CD14-positive monocyte (primary cell): ENCODE measurements around the gene COQ8B. TPM values are rescaled to one million over a fixed set of nuclear protein-coding genes. Genes with fewer than 3 reads are reported as not detected.

Experiments used
- DNase-seq, 3 donors: peaks; one replicate each; pipeline ENCODE4 v3.0.0-alpha.2; 2011 to 2022
- H2AFZ ChIP-seq: 2 replicates; pipeline ENCODE4 v1.6.0; 2012; ENCODE audit warnings: mild to moderate bottlenecking, low read depth, low read length, inconsistent platforms; ENCODE audit not compliant: insufficient read depth, poor library complexity, severe bottlenecking
- H3K27ac ChIP-seq, 2 donors: 1 replicate in 1 of 2; 2 replicates in 1 of 2; pipeline ENCODE4 v1.5.1; 2012 to 2013; ENCODE audit warnings: low read length in 2 of 2, control low read depth in 1 of 2, inconsistent platforms in 1 of 2, low read depth in 1 of 2, mild to moderate bottlenecking in 1 of 2
- H3K27me3 ChIP-seq, 2 donors: one replicate each; pipeline versions ENCODE4 v1.6.0 to v1.6.1; 2011 to 2013; ENCODE audit warnings: low read length in 2 of 2; ENCODE audit not compliant: control insufficient read depth in 2 of 2, insufficient read depth in 2 of 2
- H3K36me3 ChIP-seq, 2 donors: replicated peaks in 1 of 2; 1 replicate in 1 of 2; 2 replicates in 1 of 2; pipeline versions ENCODE4 v1.5.1 to v1.6.1; 2012 to 2013; ENCODE audit warnings: low read length in 2 of 2, control low read depth in 1 of 2, inconsistent platforms in 1 of 2, mild to moderate bottlenecking in 1 of 2; ENCODE audit not compliant: insufficient read depth in 2 of 2, control insufficient read depth in 1 of 2
- H3K4me1 ChIP-seq, 2 donors: 1 replicate in 1 of 2; 2 replicates in 1 of 2; pipeline versions ENCODE4 v1.5.1 to v1.6.1; 2012 to 2013; ENCODE audit warnings: low read length in 2 of 2, control low read depth in 1 of 2, inconsistent platforms in 1 of 2, mild to moderate bottlenecking in 1 of 2, moderate library complexity in 1 of 2; ENCODE audit not compliant: insufficient read depth in 2 of 2, control insufficient read depth in 1 of 2
- H3K4me2 ChIP-seq: replicated peaks from 2 replicates; pipeline ENCODE3; 2012; ENCODE audit warnings: low read length, moderate library complexity, mild to moderate bottlenecking; ENCODE audit not compliant: poor library complexity, severe bottlenecking; ENCODE audit errors: extremely low read depth
- H3K4me3 ChIP-seq, 3 experiments: fragments of 200-600 bp in 1 of 3; sonication (generic) in 1 of 3; replicated peaks in 1 of 3; 1 replicate in 2 of 3; 2 replicates in 1 of 3; pipeline ENCODE4 v1.5.1; 2011 to 2013; ENCODE audit warnings: low read length in 3 of 3, mild to moderate bottlenecking in 3 of 3, control low read depth in 2 of 3, low read depth in 2 of 3, inconsistent platforms in 1 of 3, moderate library complexity in 1 of 3
- H3K79me2 ChIP-seq: 2 replicates; pipeline ENCODE4 v1.6.0; 2012; ENCODE audit warnings: mild to moderate bottlenecking, control low read depth, inconsistent platforms, low read length, moderate library complexity; ENCODE audit not compliant: insufficient read depth
- H3K9ac ChIP-seq: 2 replicates; pipeline ENCODE4 v1.6.0; 2017; ENCODE audit warnings: low read length, mild to moderate bottlenecking; ENCODE audit not compliant: insufficient read depth, poor library complexity, severe bottlenecking
- H3K9me3 ChIP-seq, 2 donors: replicated peaks in 1 of 2; 1 replicate in 1 of 2; 2 replicates in 1 of 2; pipeline versions ENCODE4 v1.5.1 to v1.6.1; 2012 to 2013; ENCODE audit warnings: low read length in 2 of 2, control low read depth in 1 of 2; ENCODE audit not compliant: control insufficient read depth in 1 of 2, insufficient read depth in 1 of 2
- H4K20me1 ChIP-seq: 2 replicates; pipeline ENCODE4 v1.6.0; 2012; ENCODE audit warnings: mild to moderate bottlenecking, low read length, control low read depth, moderate library complexity; ENCODE audit not compliant: insufficient read depth
- H3K27ac Mint-ChIP-seq, 7 donors: one replicate each; pipeline ENCODE4 v1.8.0; 2020; ENCODE audit warnings: mild to moderate bottlenecking in 7 of 7, mixed read lengths in 7 of 7, moderate library complexity in 6 of 7, inconsistent platforms in 2 of 7
- H3K27me3 Mint-ChIP-seq, 3 donors: one replicate each; pipeline ENCODE4 v1.8.0; 2021 to 2022; ENCODE audit warnings: low read depth in 3 of 3, mild to moderate bottlenecking in 3 of 3, mixed read lengths in 3 of 3, moderate library complexity in 3 of 3, inconsistent platforms in 1 of 3
- H3K36me3 Mint-ChIP-seq, 2 donors: one replicate each; pipeline ENCODE4 v1.8.0; 2020; ENCODE audit warnings: mixed read lengths in 2 of 2, inconsistent platforms in 1 of 2, mild to moderate bottlenecking in 1 of 2
- H3K4me1 Mint-ChIP-seq: one replicate; pipeline ENCODE4 v1.8.0; 2020; ENCODE audit warnings: mild to moderate bottlenecking, mixed read lengths
- H3K4me3 Mint-ChIP-seq, 2 donors: one replicate each; pipeline ENCODE4 v1.8.0; 2020; ENCODE audit warnings: mild to moderate bottlenecking in 2 of 2, mixed read lengths in 2 of 2, moderate library complexity in 1 of 2
- H3K9me3 Mint-ChIP-seq, 7 donors: one replicate each; pipeline ENCODE4 v1.8.0; 2020 to 2022; ENCODE audit warnings: mixed read lengths in 7 of 7, mild to moderate bottlenecking in 6 of 7, moderate library complexity in 6 of 7, inconsistent platforms in 2 of 7
- WGBS: methylation state at CpG from one replicate; pipeline ENCODE4 v1.1.5; 2013; ENCODE audit warnings: missing lambda C conversion rate; ENCODE audit not compliant: insufficient coverage; 5-methylcytosine and 5-hydroxymethylcytosine counted together
- intact Hi-C, 2 donors: fragments of 100-400 bp; cut with micrococcal nuclease; formaldehyde crosslinking; loops; one replicate each; pipeline versions ENCODE4 v1.15.0 to v1.15.1; 2023
- polyA plus RNA-seq, 3 donors: library from polyadenylated mRNA; depleted of rRNA in 1 of 3; unstranded in 2 of 3; stranded (reverse) in 1 of 3; fragments of 300-500 nt in 2 of 3; fragments of >200 nt in 1 of 3; fragmentation: Illumina TruSeq in 2 of 3; gene quantifications; 1 replicate in 2 of 3; 2 replicates in 1 of 3; pipeline ENCODE4 v1.2.3, GENCODE V29; 2012 to 2021
- TF ChIP-seq, protein P1 (sequence below): fragments of 200-600 bp; IDR thresholded peaks from one replicate; pipeline ENCODE4 v1.8.0; 2022; ENCODE audit warnings: antibody characterized with exemption, mild to moderate bottlenecking

The COQ8B gene
- polyA plus RNA-seq, 3 donors: 16.0 to 44.0 (median 23.4) TPM

DNA sequence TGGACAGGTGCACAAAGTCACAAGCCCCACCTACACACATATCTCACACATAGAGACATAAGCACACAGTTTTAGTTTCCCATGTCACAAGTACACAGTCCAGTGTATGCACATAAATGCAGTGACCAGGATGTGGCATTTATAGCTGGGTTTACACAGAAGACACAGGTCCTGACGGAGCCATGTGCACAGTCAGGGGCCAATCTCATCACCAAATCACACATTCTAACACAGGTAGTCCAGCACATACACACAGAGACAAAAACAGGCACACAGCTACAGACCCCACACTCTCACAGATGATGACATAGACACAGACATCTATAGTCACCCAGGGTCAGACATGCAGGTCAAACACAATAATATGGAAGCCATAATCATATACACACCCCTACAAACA lies 28.4 kb downstream of the COQ8B start:
- Mint-ChIP-seq H3K4me3 (no peak overlapping the region), H3K9me3 (peaks cover 0 to 4% (median 0%) of the 10 kb centered on the region in 7 donors), H3K27me3 (no peaks in the 10 kb centered on the region), H3K36me3 (peaks cover 22 to 35% of the 10 kb centered on the region in 2 donors), H3K27ac (no peak overlapping the region), H3K4me1 (peaks cover 7% of the 10 kb centered on the region)
- no peak overlapping the region for H3K9ac ChIP-seq
- no peaks in the 10 kb centered on the region for H4K20me1 ChIP-seq
- no peak overlapping the region for H3K4me2 ChIP-seq
- 100% methylated on average over 1 of the region's 1 CpG for WGBS
- intact Hi-C loops: no loop called here
- H3K79me2 ChIP-seq: no peaks in the 10 kb centered on the region
- peaks cover 1 to 9% of the 10 kb centered on the region in 2 donors for H3K36me3 ChIP-seq
- peaks cover 0 to 3% of the 10 kb centered on the region in 2 donors for H3K27me3 ChIP-seq
- H3K9me3 ChIP-seq: no peaks in the 10 kb centered on the region
- TF ChIP-seq, protein P1, sequence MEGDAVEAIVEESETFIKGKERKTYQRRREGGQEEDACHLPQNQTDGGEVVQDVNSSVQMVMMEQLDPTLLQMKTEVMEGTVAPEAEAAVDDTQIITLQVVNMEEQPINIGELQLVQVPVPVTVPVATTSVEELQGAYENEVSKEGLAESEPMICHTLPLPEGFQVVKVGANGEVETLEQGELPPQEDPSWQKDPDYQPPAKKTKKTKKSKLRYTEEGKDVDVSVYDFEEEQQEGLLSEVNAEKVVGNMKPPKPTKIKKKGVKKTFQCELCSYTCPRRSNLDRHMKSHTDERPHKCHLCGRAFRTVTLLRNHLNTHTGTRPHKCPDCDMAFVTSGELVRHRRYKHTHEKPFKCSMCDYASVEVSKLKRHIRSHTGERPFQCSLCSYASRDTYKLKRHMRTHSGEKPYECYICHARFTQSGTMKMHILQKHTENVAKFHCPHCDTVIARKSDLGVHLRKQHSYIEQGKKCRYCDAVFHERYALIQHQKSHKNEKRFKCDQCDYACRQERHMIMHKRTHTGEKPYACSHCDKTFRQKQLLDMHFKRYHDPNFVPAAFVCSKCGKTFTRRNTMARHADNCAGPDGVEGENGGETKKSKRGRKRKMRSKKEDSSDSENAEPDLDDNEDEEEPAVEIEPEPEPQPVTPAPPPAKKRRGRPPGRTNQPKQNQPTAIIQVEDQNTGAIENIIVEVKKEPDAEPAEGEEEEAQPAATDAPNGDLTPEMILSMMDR: no peak
- H3K4me3 ChIP-seq: no peak overlapping the region
- no peak for DNase-seq
- H3K4me1 ChIP-seq: peaks cover 19 to 24% of the 10 kb centered on the region in 2 donors
- no peak overlapping the region for H2AFZ ChIP-seq
- H3K27ac ChIP-seq: no peak overlapping the region

DNA sequence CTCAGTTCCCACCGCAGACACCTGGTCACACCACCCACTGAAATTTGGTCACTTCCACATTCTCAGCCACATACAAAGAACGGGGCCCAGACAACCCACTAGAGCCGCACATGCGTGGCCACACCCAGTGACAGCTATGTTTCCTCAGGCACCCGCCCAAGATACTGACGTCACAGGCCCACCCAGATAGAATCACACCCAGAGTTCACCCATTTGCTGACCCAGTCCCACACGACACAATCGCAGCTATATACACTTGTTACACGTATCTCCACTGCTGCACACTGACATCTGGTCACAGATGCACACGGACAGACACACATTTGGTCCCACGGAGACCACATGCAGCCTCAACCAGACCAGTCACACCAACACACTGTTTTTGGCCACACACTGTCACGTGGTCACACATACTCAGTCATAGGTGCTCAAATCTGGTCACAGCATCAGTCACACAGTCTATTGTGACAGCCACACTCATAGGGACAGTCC lies 29.1 kb downstream of the COQ8B start:
- Histone ChIP-seq H3K4me1 (peaks cover 19 to 24% of the 10 kb centered on the region in 2 donors), H2AFZ (no peak overlapping the region), H4K20me1 (no peaks in the 10 kb centered on the region), H3K9ac (no peak overlapping the region), H3K27ac (no peak overlapping the region), H3K36me3 (peaks cover 0 to 2% of the 10 kb centered on the region in 2 donors), H3K27me3 (peaks cover 0 to 3% of the 10 kb centered on the region in 2 donors), H3K4me2 (no peak overlapping the region), H3K79me2 (no peaks in the 10 kb centered on the region), H3K4me3 (no peak overlapping the region), H3K9me3 (no peaks in the 10 kb centered on the region)
- intact Hi-C loops: no loop called here
- peak; percentile 14 to 74 (median 62) for DNase-seq
- Mint-ChIP-seq H3K27ac (no peak overlapping the region), H3K4me1 (peaks cover 7% of the 10 kb centered on the region), H3K9me3 (peaks cover 0 to 4% (median 0%) of the 10 kb centered on the region in 7 donors), H3K27me3 (peaks cover 0 to 1% (median 0%) of the 10 kb centered on the region in 3 donors), H3K4me3 (no peak overlapping the region), H3K36me3 (peaks cover 19 to 32% of the 10 kb centered on the region in 2 donors)
- 84% methylated on average over 12 of the region's 12 CpGs for WGBS
- TF ChIP-seq, protein P1: no peak
